NCI-H187 treated with DMSO at 0.1 percent for 48 hours (cell line): ENCODE data around the gene TBC1D22B.

Experiments
- DNase-seq: peaks from one replicate; lab custom pipeline; 2025; lab: John Stamatoyannopoulos, UW

TBC1D22B gene

DNA sequence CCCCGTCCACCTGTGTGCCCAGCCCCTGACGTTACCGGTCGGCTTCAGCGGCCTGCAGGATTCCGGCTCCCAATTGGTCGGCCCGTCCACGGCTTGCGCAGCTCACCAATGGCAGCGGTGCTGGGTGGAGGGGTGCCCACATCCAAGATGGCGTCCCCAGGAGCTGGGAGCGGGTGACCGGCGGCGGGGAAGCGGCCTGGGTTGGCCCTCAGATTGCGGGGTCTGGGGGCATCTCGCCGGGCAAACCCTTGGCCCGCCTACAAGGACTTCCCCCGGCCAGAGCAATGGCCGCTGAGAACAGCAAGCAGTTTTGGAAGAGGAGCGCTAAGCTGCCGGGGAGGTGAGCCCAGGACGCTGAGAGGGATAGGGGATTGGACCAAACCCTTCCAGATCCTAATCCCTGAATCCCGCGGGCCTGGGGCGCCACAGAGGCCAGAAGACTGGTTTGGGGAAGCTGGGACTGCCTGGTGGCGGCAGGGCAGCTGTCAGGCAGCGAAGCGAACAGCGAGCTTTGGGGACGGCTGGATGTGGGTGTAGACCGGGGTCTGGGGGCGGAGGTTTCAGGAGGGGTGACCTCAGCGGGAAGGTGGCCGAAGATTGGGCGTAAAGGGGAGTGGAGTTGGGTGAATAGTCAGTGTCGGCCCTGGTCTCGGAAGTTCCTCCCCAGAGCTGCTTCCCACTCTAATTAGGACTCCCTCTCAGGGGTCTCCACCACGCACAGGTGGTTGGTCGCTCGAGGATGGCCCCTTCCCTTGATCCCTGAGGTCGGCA lies at the start of gene TBC1D22B, which contains the start of gene TMEM217:
Gene TBC1D22B, plus strand, starts transcription at position 139 of the 771 bp plus-strand sequence. Its CDS starts 146 bp downstream, at position 285.
Gene TMEM217, minus strand, starts transcription at position 511 of the 771 bp plus-strand sequence. CDS start 39,114 bp downstream, outside the sequence.
- DNase-seq = peak; percentile 79

DNA sequence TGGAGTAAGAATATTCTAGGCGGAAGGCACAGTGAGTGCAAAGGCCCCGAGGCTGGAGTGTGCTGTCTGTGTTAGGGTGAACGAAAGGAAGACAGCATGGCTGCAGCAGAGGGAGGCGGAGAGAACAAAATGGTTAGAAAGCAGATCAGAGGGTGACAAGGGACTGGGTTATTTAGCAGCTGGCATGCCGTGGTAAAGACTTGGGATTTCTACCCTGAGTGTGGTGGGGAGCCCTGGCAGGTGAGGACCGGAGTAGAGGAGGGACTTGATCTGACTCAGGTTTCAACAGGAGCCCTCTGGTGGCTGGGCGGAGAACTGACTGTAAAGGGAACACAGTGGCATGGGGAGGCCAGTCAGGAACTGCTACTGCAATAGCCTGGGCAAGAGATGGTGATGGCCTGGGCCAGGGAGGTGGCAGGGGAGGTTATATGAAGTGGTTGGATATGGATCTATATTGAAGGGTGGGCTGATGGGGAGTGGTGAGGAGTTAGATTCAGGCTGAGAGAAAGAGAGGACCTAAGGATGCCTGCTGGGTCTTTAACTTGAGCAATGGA lies 49.6 kb upstream of the TBC1D22B start:
- peak; percentile 16 for DNase-seq

DNA sequence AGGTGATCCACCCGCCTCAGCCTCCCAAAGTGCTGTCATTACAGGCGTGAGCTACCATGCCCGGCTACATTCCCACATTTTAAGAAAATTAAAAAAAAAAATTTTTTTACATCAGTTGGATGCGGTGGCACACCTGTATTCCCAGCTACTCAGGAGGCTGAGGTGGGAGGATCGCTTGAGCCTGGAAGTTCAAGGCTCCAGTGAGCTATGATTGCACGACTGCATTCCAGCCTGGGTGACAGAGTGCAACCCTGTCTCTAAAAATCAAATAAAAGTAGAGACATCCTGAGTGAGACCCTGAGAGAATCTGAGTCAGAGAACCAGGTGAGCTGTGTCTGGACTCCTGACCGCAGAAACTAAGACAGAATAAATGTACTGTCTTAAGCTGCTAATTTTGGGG lies 48.8 kb upstream of the TBC1D22B start:
- DNase-seq = no peak

DNA sequence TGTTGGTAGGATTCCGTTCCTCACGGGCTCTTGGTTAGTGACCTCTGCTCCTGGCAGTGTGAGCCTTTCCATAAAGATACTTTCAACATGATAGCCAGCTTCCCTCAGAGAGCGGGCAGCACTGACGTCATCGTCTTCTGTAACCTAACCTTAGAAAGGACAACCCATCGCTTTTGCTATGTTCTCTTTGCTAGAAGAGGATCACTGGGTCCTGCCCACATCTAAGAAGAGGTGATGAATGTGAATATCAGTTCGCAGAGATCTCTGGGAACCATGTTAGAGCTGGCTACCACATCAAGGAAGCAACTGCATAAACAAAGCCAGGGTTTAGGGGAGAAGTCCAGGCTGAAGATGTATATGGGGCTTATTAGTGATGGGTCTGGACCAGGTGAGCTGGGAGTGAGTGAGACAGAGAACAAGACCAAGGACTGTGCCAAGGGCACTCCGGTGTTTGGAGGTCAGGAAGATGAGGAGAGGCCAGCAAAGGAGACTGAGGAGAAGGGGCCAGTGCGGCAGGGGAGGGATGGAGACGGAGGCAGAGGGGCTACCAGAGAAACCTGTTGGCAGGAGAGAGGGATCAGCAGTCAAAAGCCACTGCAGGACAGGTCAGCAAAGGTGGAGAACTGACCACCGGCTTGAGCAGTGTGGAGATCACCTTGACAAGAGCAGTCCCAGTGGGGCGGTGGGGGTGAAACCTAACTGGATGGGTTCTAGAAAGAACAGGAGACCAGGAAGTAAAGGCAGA lies 47.9 kb upstream of the TBC1D22B start:
- no peak for DNase-seq

DNA sequence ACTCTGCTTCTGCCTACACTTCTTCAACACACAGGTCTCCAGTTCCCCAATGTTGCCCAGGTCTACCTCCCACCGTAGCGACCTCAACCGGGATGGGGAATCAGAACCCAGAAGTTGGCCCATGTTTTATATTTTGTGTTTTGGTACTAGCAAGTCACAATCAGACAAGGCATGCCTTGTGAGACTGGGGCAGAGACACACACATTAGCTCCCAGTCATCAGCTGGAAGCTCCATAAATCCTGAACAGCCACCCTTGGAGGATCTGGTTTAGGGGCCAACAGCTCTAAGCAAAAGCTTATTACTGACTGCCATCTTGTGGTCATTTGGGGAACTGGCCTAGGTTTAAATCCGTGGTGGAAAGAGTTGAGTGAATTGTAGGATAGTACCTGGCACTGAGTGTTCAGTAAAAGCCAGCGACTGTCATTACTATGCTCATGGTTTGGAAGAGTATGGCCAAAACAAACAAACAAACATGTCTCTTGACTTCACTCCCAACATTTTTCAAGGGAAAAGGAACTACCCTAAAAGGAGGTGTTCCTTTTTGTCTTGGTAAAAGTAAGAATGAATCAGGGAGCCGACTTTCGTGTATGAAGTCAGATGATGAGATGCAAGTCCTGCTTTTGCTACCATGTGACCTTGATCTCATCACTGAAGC lies 47.1 kb upstream of the TBC1D22B start:
- DNase-seq = peak; percentile 29

GRCh38 chr6:37212268-37212667 lies 45.3 kb upstream of the TBC1D22B start:
- DNase-seq = no peak

DNA sequence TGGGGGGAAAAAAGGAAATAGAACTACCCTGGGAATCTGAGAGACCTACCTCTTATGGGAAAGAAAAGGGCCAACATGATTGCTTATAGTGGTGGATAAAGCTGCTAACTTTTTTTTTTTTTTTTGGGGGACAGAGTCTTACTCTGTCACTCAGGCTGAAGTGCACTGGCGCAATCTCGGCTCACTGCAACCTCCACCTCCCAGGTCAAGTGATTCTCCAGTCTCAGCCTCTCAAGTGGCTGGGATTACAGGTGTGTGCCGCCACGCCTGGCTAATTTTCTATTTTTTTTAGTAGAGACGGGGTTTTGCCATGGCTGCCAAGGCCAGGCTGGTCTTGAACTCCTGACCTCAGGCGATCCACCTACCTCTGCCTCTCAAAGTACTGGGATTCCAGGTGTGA lies 39.5 kb upstream of the TBC1D22B start:
- no peak for DNase-seq

DNA sequence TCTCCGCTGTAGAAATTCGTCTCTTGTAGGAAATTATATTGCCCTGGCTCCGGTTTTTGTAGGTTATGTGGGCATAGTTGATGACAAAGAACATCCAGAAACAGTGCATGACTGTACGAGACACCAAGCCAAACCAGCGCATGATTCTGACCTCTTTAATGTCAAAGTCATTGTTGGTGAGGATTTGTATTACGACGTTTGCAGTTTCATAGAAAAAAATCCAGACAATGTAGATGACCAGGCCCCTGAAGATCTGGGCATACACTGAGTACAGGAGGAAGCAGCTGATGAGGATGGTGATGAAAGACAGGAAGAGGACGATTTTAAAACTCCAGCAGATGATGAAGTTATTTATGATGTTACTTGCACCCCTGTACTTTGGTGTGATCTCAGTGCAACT lies 39.1 kb upstream of the TBC1D22B start:
- DNase-seq = no peak

DNA sequence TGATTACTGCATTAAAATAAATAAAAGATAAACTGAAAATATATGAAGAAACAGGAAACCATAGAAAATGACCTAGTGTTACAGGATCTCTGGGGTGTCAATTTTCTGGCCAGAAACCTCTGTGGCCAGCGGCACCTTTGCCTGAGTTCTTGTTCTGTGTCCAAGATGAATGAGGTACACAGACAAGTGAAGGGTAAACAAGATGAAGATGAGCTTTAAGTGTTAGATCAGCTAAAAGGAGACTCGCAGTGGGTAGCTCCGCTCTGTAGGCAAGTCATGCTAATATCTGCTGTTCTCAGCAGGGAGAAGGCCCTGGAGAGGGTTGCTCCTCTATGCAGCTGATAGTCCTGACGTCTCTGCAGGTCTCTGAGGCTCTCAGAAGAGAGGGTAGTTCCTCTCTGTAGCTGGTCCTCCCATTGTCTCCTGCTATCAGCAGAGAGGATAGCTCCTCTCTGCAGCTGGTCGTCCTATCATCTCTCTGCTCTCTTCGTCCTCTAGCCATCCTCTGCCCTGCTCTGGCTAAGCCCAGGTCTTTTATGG lies 35.9 kb upstream of the TBC1D22B start:
- DNase-seq = peak; percentile 29

- DNase-seq = peak; percentile 93
Observed at GRCh38 chr6:37222125-37222967, 35.2 kb upstream of the TBC1D22B start.

GRCh38 chr6:37222992-37223391 lies 34.6 kb upstream of the TBC1D22B start:
- DNase-seq = no peak

DNA sequence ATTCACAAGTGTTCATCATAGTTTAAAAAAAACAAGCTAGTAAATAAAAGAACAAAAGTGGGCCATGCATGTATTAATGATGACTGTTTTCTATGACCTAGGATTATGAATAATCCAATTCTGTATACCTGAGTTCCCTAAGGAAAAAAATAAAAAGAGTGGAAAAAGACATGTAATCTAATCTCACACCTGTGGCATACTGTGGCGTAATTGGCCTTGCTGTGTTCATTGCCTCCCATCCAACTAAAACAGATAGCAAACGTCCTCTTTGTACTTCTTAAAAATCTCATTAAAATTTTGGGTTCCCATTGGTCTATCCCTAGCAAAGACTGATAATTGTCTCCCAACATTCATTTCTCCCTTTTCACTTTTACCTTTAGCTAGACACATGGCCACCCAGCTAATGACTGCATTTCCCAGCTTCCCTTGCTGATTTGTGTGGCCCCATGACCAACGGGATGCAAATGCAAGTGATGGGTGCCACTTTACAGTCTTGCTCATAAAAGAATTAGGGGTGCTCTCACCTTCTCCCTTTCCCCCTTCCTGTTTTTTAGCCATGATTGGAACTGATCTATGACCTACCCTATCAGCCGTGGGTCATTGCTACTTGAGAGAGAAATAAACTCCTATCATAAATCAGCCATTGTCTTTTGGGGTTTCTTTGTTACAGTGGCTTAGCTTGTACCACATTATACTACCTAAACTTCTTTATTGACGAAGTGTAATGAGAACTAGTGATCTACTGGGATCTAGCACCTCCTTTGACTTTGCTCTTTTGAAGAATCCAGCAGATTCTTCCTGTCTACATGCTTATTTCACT lies 32.0 kb upstream of the TBC1D22B start:
- no peak for DNase-seq

- no peak for DNase-seq
Observed at GRCh38 chr6:37230104-37230503, 27.5 kb upstream of the TBC1D22B start.

- no peak for DNase-seq
Observed at GRCh38 chr6:37232430-37233017, 25.0 kb upstream of the TBC1D22B start.

GRCh38 chr6:37233541-37233940 lies 24.0 kb upstream of the TBC1D22B start:
- no peak for DNase-seq

GRCh38 chr6:37236921-37237320 lies 20.7 kb upstream of the TBC1D22B start:
- no peak for DNase-seq

- no peak for DNase-seq
Observed at GRCh38 chr6:37237789-37238188, 19.8 kb upstream of the TBC1D22B start.

DNA sequence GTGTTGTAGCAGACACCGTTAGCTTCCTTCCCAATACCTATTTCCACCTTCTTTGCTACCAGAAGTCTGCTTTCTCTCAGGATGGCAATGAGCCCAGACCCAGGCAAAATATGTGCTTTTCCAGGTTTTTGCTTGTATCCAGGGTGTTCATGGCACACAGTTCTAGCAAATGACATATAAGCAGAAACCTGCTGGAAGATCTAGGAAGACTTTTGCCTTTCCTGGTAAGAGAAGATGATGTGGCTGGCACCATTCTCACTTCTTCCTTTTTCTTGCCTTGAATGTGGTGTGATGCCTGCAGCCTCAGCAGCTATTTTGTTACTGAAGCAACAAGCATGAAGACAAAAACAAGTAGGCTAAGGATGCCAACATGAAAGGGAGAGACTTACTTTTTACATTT lies 19.2 kb upstream of the TBC1D22B start:
- no peak for DNase-seq

- no peak for DNase-seq
Observed at GRCh38 chr6:37239526-37239925, 18.0 kb upstream of the TBC1D22B start.
